SU-DHL-6 (cell line): ENCODE measurements around the gene ORM2.

Experiments used
- H2AFZ ChIP-seq: fragments of 200-600 bp; sonication (generic); 2 replicates; pipeline ENCODE4 v1.6.1; 2014; ENCODE audit warnings: low read depth, mild to moderate bottlenecking, moderate library complexity, mixed read lengths, antibody characterized with exemption, low read length; ENCODE audit not compliant: severe bottlenecking
- H3F3A ChIP-seq: fragments of 200-600 bp; shearing (Covaris generic); 2 replicates; pipeline ENCODE4 v1.6.0; 2016; ENCODE audit warnings: antibody characterized with exemption, mild to moderate bottlenecking; ENCODE audit not compliant: insufficient read depth
- H3K27ac ChIP-seq: fragments of 200-600 bp; sonication (generic); 2 replicates; pipeline ENCODE4 v1.5.1; 2016; ENCODE audit warnings: low read depth, mild to moderate bottlenecking, low read length, moderate library complexity, mixed read lengths
- H3K27me3 ChIP-seq: fragments of 200-600 bp; sonication (generic), shearing (Covaris generic); 2 replicates; pipeline ENCODE4 v1.6.0; 2014; ENCODE audit warnings: mild to moderate bottlenecking, low read length
- H3K36me3 ChIP-seq: fragments of 200-600 bp; sonication (generic); 2 replicates; pipeline ENCODE4 v1.6.1; 2014; ENCODE audit warnings: mild to moderate bottlenecking, low read length, mixed read lengths
- H3K4me2 ChIP-seq: fragments of 300-600, 200-600 bp; shearing (Covaris generic), sonication (generic); 2 replicates; pipeline ENCODE4 v1.6.0; 2014; ENCODE audit warnings: low read length, low read depth, mild to moderate bottlenecking; ENCODE audit not compliant: poor library complexity, severe bottlenecking
- H3K4me3 ChIP-seq: fragments of 200-600 bp; sonication (generic); 2 replicates; pipeline ENCODE4 v1.5.1; 2014; ENCODE audit warnings: antibody characterized with exemption, low read length, mild to moderate bottlenecking, mixed read lengths; ENCODE audit not compliant: insufficient read depth, poor library complexity, severe bottlenecking
- H3K79me2 ChIP-seq: fragments of 200-600 bp; sonication (generic); 2 replicates; pipeline ENCODE4 v1.6.1; 2014; ENCODE audit warnings: mild to moderate bottlenecking, low read length, moderate library complexity; ENCODE audit not compliant: insufficient read depth
- H3K9ac ChIP-seq: fragments of 200-600 bp; sonication (generic); 2 replicates; pipeline ENCODE4 v1.7.0; 2014; ENCODE audit warnings: mild to moderate bottlenecking, low read length
- H3K9me2 ChIP-seq: fragments of 200-600 bp; sonication (generic); replicated peaks from 2 replicates; pipeline ENCODE4 v1.6.1; 2014; ENCODE audit warnings: low read length; ENCODE audit not compliant: insufficient read depth
- H3K9me3 ChIP-seq: fragments of 200-600 bp; sonication (generic); 2 replicates; pipeline ENCODE4 v1.6.1; 2014; ENCODE audit warnings: low read length, mixed read lengths; ENCODE audit not compliant: insufficient read depth
- H4K20me1 ChIP-seq: fragments of 200-600 bp; sonication (generic); 2 replicates; pipeline ENCODE4 v1.6.1; 2014; ENCODE audit warnings: low read depth, mild to moderate bottlenecking, antibody characterized with exemption, low read length, moderate library complexity, mixed read lengths
- EZH2phosphoT487 ChIP-seq: fragments of 200-600 bp; sonication (generic), shearing (Covaris generic); conservative IDR thresholded peaks from 2 replicates; pipeline ENCODE4 v1.6.1; 2018; ENCODE audit warnings: mild to moderate bottlenecking, antibody characterized with exemption, low read length, moderate library complexity, mixed read lengths
- TF ChIP-seq, protein P1 (sequence below): fragments of 200-600 bp; sonication (generic); IDR thresholded peaks from one replicate; pipeline ENCODE4 v1.5.1; 2017; ENCODE audit warnings: antibody characterized with exemption, mild to moderate bottlenecking, low read length, moderate library complexity; ENCODE audit not compliant: insufficient read depth, poor library complexity, severe bottlenecking

The ORM2 gene

GRCh38 chr9:114284316-114285060, 45.2 kb upstream of the ORM2 start:
- Histone ChIP-seq H2AFZ (no peak overlapping the region), H3K27ac (no peak overlapping the region), H3K9me2 (no peaks in the 10 kb centered on the region), H4K20me1 (no peaks in the 10 kb centered on the region), H3K79me2 (no peaks in the 10 kb centered on the region), H3K9ac (no peak overlapping the region), H3F3A (no peaks in the 10 kb centered on the region), H3K4me3 (no peak overlapping the region), H3K9me3 (no peaks in the 10 kb centered on the region), H3K36me3 (no peaks in the 10 kb centered on the region), H3K27me3 (no peaks in the 10 kb centered on the region), H3K4me2 (no peak overlapping the region)
- TF ChIP-seq EZH2phosphoT487: no peak
- TF ChIP-seq, protein P1, sequence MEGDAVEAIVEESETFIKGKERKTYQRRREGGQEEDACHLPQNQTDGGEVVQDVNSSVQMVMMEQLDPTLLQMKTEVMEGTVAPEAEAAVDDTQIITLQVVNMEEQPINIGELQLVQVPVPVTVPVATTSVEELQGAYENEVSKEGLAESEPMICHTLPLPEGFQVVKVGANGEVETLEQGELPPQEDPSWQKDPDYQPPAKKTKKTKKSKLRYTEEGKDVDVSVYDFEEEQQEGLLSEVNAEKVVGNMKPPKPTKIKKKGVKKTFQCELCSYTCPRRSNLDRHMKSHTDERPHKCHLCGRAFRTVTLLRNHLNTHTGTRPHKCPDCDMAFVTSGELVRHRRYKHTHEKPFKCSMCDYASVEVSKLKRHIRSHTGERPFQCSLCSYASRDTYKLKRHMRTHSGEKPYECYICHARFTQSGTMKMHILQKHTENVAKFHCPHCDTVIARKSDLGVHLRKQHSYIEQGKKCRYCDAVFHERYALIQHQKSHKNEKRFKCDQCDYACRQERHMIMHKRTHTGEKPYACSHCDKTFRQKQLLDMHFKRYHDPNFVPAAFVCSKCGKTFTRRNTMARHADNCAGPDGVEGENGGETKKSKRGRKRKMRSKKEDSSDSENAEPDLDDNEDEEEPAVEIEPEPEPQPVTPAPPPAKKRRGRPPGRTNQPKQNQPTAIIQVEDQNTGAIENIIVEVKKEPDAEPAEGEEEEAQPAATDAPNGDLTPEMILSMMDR: no peak

DNA sequence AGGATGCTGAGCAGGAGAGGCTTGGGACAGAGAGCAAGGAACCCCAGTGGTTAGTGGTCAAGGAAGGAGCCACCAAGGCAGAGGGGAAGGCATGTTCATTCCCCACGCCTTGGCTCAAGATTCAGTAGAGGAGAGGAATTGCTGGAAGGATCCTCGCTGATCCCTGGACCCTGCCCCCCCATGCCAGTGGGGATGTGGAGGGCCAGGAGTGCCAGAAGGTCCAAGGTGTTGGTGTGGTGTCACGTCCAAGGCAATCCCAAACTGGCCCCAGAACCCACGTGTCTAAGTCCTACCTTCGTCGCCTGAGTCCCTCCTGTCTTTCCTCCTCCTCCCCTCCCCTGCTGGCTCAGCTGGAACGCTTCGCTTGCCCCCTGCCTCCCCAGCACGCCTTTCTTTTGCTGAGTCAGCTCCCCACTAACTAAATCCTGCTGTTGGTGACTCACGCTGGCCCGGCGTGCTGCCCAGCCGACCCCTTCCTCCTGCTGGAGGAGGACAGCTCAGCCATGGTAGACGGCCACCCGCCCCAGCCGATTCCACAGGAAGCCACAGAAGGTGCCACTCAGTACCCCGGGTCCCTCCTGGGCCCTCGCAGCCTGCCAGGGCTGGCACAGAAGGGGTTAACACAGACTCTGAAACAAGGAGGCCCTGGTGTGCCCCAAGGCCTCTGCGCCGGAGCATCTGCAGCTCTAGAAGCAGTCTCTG, 44.4 kb upstream of the ORM2 start:
- H3K27me3 ChIP-seq: no peaks in the 10 kb centered on the region
- H3K4me3 ChIP-seq: no peak overlapping the region
- H3K9ac ChIP-seq: no peak overlapping the region
- H3K79me2 ChIP-seq: no peaks in the 10 kb centered on the region
- no peak overlapping the region for H2AFZ ChIP-seq
- no peak for TF ChIP-seq EZH2phosphoT487
- TF ChIP-seq, protein P1: no peak
- no peaks in the 10 kb centered on the region for H3F3A ChIP-seq
- no peak overlapping the region for H3K27ac ChIP-seq
- no peaks in the 10 kb centered on the region for H3K9me3 ChIP-seq
- H3K9me2 ChIP-seq: no peaks in the 10 kb centered on the region
- H4K20me1 ChIP-seq: no peaks in the 10 kb centered on the region
- H3K36me3 ChIP-seq: no peaks in the 10 kb centered on the region
- H3K4me2 ChIP-seq: no peak overlapping the region

DNA sequence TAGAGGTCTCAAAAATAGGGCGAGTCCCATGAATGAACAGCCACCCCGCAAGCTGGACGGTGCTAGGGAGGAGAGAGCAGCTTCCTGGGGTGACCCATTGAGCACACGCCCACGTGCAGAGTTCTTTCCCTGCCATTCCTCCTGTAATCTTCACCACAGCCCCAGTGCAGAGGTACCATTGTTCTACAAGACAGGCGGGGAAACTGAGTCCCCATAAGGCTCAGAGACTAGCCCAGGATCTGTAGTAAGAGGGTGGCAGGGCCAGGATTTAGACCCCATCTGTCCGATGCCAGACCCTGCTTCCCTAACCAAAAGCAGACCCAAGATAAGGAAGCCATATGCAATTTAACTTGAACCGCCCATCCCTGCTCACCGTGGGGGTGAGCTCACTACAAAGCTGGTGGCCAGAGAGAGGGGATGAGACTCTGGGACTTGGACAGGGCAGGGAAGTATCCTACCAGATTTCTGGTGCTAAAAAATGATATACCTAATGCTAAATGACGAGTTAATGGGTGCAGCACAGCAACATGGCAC, 43.5 kb upstream of the ORM2 start:
- no peaks in the 10 kb centered on the region for H3K9me2 ChIP-seq
- H3K9ac ChIP-seq: no peak overlapping the region
- H3K27ac ChIP-seq: no peak overlapping the region
- H3K27me3 ChIP-seq: no peaks in the 10 kb centered on the region
- H3F3A ChIP-seq: no peaks in the 10 kb centered on the region
- no peak overlapping the region for H2AFZ ChIP-seq
- H3K9me3 ChIP-seq: no peaks in the 10 kb centered on the region
- no peaks in the 10 kb centered on the region for H4K20me1 ChIP-seq
- H3K4me3 ChIP-seq: no peak overlapping the region
- H3K79me2 ChIP-seq: no peaks in the 10 kb centered on the region
- H3K4me2 ChIP-seq: no peak overlapping the region
- no peaks in the 10 kb centered on the region for H3K36me3 ChIP-seq
- TF ChIP-seq EZH2phosphoT487: no peak
- TF ChIP-seq, protein P1: no peak
